Medulla oblongata (tissue), 1 donor: Measurements from ENCODE around the gene SNRNP40.
"Not testable (repeated sequence)": the region's sequence is repeated elsewhere in the genome, so short reads cannot be mapped to it uniquely, and the experiment has no call there.

ENCODE experiments used
- DNase-seq: peaks from one replicate; pipeline ENCODE4 v3.0.0-alpha.2; 2015; ENCODE audit errors: extremely low spot score

Gene SNRNP40

DNA sequence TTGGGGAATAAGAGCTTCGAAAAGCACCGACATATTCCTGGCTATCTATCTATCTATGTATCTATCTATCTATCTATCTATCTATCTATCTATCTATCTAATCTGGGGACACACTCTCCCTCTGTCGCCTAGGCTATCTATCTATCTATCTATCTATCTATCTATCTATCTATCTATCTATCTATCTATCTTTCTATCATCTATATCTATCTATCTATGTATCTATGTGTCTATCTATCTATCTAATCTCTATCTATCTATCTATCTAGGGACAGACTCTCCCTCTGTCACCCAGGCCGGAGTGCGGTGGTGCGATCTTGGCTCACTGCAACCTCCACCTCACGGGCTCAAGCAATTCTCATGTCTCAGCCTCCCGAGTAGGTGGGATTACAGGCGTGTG is 14.2 kb downstream of the SNRNP40 start:
- not testable (repeated sequence) for DNase-seq

GRCh38 chr1:31273619-31274018 is 23.0 kb downstream of the SNRNP40 start:
- no peak for DNase-seq

DNA sequence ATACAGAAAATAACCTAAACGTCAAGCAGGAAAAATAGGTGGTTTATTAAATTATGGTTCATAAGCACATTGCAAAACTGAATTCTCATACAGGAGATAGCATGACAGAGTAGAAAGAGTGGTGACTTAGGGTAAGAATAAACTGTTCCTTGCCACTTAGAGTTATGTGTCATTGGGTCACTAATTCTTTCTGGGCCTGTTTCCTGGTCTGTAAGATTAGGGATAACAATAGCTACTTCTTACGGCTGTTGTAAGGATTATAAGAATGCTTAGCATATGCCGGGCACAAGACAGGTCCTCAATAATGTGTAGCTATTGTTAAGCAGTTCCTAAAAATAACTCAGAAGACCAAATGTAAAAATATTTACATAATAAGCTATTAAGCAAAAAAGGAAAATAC is 24.2 kb downstream of the SNRNP40 start:
- no peak for DNase-seq

DNA sequence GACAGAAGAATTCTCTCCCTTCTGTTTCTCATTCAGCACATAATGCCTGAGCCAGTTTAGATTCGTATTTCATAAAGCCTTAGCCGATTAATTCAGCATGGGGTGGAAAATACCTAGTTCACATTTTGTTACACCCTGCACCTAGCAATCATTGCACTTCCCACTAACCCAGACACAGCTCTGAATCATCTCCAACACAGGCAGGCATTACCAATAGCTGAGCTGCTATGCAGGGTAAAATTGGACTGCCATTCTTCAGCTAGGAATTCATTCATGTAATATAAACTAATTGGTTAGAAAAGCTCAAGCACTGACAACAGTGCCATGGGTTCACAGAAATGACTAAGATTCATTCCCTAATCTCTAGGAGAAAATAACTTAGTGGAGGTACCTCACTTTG is 30.0 kb downstream of the SNRNP40 start:
- DNase-seq, result no peak

- no peak for DNase-seq
These were observed 31.7 kb downstream of the SNRNP40 start for GRCh38 chr1:31264790-31265386.

- DNase-seq, result no peak
These were observed 33.2 kb downstream of the SNRNP40 start for GRCh38 chr1:31263408-31263807.

GRCh38 chr1:31262393-31262792 is 34.2 kb downstream of the SNRNP40 start:
- not testable (repeated sequence) for DNase-seq

- DNase-seq, result no peak
These were observed 34.7 kb downstream of the SNRNP40 start for GRCh38 chr1:31261916-31262315.

DNA sequence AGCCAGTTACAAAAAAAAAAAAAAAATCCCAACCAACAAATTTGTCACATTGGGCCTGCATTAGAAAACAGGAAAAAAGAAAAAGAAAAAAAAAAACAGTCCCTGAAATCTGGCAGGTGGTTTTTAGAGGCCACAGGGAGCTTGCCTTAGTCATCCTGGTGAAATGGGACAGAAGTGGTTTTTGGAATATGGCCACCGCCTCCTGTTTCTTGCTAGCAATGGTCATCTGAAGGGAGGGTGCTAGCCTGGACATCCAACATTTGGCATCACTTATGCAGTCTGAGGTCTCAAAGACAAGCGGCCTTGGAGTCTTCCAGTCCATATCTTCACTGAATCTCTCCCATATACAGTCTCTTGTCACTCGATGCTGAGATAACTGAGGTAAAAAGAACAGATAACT is 36.8 kb downstream of the SNRNP40 start:
- no peak for DNase-seq

- no peak for DNase-seq
These were observed 38.0 kb downstream of the SNRNP40 start for GRCh38 chr1:31258581-31258980.

GRCh38 chr1:31257213-31257612 is 39.4 kb downstream of the SNRNP40 start:
- DNase-seq, result no peak

DNA sequence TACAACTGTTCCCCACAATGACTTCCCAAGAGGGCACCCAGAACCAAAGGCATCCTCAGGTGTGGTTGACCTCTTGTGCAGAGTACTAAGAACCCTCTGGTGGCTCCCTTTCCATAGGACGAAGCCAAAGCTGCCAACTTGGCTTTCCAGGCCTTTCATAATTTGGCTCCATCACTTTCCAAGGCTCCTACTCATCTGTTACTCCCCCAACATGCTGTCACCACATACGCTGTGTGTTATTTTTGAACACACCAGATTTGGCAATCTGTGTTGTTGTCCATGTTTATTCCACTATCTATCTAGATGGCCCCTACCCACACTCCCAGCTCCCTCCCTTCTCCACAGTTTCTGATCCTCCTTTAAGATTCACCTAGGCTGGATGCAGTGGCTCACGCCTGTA is 46.7 kb downstream of the SNRNP40 start:
- no peak for DNase-seq

DNA sequence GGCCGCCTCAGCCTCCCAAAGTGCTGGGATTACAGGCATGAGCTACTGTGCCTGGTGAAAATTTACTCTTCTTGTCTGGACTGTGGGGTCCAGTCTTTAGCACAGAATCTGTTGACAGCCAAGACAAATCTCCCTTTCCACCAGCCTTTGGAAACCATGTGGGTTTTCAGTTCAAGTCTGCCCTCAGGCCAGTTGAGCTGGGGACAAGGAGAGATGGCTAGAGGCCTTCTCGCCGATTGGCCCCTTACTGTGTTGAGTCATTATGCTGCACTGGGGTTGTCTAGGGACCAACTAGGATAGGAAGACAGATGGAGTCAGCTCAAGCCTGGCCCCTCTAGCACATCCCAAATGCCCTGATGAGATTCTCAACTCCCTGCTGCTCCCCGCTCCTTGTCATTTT is 48.3 kb downstream of the SNRNP40 start:
- no peak for DNase-seq

DNA sequence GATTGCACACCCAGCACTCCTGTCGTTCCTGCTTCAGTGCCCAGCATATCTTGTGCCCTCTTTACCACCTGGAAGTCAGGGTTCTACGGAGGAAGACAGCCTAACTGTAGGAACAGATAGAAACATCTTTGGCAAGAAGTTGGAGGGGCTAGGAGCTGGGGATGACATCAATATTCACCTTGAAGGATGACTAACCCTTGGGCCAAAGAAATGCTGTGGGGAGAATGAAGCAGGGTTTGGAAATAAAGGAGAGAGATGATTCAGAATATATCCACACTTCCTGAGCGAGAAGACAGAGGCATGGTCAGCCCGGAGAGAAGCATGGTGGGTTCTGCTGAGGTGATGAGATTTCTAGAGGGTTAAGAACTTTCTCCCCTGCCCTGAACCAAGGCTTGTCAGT is 52.3 kb downstream of the SNRNP40 start:
- DNase-seq, result no peak

GRCh38 chr1:31243501-31244286 is 52.9 kb downstream of the SNRNP40 start:
- no peak for DNase-seq

DNA sequence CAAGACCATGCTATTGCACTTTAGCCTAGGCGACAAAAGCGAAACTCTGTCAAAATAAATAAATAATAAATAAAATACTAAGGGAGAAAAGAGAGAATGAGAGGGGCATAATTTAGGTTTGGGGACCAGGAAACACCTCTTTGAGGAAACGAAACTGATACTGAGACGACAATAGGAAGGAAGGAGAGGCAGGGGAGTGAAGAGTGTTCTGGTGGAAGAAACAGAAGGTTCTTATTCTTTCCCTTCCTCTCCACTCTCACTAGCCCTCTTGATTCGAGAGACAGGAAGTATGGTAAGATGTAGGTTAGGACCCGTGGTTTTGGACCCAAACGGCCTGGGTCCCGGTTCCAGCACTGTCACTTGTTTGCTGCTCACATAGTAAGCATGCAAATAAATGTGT is 55.3 kb downstream of the SNRNP40 start:
- no peak for DNase-seq

GRCh38 chr1:31239653-31240241 is 56.8 kb downstream of the SNRNP40 start, which contains the start of gene NKAIN1:
Gene NKAIN1 (minus strand): TSS chr1:31239887. CDS start chr1:31239547, 340 bp downstream.
- no peak for DNase-seq

GRCh38 chr1:31238986-31239613 is 57.5 kb downstream of the SNRNP40 start:
- DNase-seq, result no peak

GRCh38 chr1:31238612-31238985 is 58.0 kb downstream of the SNRNP40 start:
- no peak for DNase-seq

DNA sequence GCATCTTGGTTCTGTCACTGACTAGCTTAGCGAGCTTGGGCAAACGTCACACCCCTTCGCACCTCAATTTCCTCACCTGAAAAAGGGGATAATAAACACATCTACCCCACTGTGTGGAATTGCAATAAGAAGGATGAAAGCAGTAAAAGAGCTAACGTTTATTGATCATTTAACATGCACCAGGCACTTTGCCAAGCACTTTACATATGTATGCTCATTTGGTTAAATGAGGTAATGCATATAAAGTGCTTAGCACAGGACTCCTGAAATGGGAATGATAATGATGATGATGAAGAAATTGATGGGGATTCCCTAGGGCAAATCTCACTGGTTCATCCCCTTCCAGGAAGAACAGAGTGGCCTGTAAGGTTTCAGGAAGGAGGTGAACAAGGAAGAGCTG is 61.7 kb downstream of the SNRNP40 start:
- no peak for DNase-seq

DNA sequence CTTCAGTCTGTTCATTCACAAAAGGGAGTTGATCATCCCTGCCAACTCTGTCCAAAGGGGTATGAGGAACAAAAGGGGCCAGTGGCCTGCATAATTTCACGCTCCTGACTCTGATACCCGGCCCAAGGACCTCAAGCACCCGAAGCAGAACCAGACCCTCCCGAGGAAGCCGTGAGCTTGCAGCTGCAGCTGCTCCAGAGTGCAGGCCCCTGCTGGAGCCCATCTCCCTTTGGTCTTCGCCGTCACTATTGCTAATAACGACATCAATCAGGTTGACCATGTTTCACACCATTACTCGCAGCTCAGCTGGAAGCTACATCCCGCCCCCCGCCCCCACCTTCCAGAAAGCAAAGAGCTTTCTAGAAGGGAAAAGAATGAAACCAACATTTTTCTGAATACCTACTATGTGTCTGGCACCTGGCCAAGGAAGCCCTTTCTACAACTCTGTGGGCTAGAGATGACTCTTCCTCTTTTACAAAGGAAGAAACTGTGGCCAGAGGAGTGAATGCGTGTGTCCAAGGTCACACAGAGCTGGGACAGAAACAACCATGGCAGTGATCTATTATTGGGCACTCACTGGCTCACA is 62.4 kb downstream of the SNRNP40 start:
- no peak for DNase-seq

DNA sequence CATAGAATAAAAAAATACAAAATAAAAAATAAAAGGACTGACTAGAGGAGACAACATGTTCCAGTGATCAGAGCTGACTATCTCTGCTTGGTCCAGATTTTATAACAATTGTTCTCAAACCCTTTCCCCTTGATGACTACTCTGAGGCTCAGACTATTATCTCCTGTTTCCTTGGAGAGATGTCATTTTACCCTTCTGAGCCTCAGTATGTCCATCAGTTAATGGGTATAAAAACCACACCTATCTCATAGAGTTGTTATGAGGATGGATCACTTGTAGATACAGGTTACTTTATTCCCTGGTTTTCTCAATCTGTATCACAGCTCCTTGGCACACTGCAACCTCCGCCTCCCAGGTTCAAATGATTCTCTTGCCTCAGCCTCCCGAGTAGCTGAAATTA is 63.9 kb downstream of the SNRNP40 start:
- DNase-seq, result no peak
